ENCODE results near the gene GLT6D1. TPM values are rescaled to one million over a fixed set of nuclear protein-coding genes. Genes with fewer than 3 reads are reported as not detected.

The GLT6D1 gene
- total RNA-seq, 6 experiments from 2014 or later = not detected

DNA sequence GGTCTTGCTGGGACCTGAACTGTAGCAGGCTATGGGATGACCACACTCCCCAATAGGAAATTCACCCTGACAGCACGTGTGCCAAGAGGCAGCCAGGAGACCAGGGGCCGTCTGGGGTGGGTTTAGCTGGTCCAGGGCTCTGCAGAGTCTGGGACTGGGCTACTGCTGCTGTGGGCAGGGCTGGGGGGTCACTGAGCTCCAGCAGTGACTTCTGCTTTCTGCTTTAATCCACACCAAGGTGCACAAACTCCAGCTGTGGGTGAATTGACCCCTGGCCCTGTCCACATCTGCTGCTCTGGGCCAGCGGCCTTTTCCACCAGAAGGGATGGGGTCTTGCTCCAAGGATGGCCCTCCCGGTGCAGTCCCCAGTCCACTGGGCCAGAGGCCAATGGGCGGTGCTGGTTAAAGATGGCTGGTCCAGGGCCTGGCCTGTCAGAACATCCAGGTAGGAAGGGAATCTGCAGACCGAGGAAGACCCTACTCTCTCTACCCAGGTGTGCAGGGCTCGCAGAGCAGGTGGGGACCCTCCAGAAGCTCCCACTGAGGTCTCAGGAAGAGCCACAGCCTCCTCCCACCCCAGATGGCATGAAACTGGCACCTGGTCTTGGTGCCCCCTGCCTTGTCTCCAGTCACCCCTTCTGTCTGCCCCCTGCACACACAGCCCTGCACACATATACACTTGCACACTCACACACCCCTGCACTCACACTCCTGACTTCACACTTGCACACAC is 28.0 kb downstream of the GLT6D1 start:
- ATAC-seq (no peak), DNase-seq (peak in 1 of 3 donors; percentile 19)
- no peaks in the 10 kb centered on the region for H3K36me3 ChIP-seq
- no peaks in the 10 kb centered on the region for H3K4me1 ChIP-seq
- intact Hi-C loops (cut with DNase I) = no loop called here
- H3K27me3 ChIP-seq = no peaks in the 10 kb centered on the region
- H3K4me3 ChIP-seq = no peak overlapping the region
- H3K9me3 ChIP-seq = no peaks in the 10 kb centered on the region
- TF ChIP-seq POLR2A (IDR thresholded peaks at IDR 0.05) = no peak
- TF ChIP-seq, protein P1, sequence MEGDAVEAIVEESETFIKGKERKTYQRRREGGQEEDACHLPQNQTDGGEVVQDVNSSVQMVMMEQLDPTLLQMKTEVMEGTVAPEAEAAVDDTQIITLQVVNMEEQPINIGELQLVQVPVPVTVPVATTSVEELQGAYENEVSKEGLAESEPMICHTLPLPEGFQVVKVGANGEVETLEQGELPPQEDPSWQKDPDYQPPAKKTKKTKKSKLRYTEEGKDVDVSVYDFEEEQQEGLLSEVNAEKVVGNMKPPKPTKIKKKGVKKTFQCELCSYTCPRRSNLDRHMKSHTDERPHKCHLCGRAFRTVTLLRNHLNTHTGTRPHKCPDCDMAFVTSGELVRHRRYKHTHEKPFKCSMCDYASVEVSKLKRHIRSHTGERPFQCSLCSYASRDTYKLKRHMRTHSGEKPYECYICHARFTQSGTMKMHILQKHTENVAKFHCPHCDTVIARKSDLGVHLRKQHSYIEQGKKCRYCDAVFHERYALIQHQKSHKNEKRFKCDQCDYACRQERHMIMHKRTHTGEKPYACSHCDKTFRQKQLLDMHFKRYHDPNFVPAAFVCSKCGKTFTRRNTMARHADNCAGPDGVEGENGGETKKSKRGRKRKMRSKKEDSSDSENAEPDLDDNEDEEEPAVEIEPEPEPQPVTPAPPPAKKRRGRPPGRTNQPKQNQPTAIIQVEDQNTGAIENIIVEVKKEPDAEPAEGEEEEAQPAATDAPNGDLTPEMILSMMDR (IDR thresholded peaks at IDR 0.05) = no peak
- no CpG with 5 or more reads among the region's 7 CpGs for WGBS (ENCODE audit: insufficient coverage, low coverage, low lambda C conversion rate, missing lambda C conversion rate)
- no peak overlapping the region for H3K27ac ChIP-seq

- no peak for ATAC-seq
- TF ChIP-seq, protein P1 (IDR thresholded peaks at IDR 0.05) = no peak
- TF ChIP-seq POLR2A (IDR thresholded peaks at IDR 0.05) = no peak
- intact Hi-C loops (cut with DNase I) = no loop called here
- H3K27me3 ChIP-seq = no peaks in the 10 kb centered on the region
- DNase-seq = no peak
- 70% methylated on average over 4 of the region's 13 CpGs for WGBS (ENCODE audit: insufficient coverage, low coverage, low lambda C conversion rate, missing lambda C conversion rate)
- H3K4me3 ChIP-seq = no peak overlapping the region
- no peaks in the 10 kb centered on the region for H3K36me3 ChIP-seq
- no peak overlapping the region for H3K27ac ChIP-seq
- no peaks in the 10 kb centered on the region for H3K4me1 ChIP-seq
- H3K9me3 ChIP-seq = no peaks in the 10 kb centered on the region
These were observed 28.8 kb downstream of the GLT6D1 start for GRCh38 chr9:135610290-135611141.

- Histone ChIP-seq H3K9me3 (no peaks in the 10 kb centered on the region), H3K27me3 (no peaks in the 10 kb centered on the region), H3K36me3 (no peaks in the 10 kb centered on the region), H3K4me3 (no peak overlapping the region), H3K27ac (no peak overlapping the region), H3K4me1 (no peaks in the 10 kb centered on the region)
- ATAC-seq (no peak), DNase-seq (no peak)
- WGBS (ENCODE audit: insufficient coverage, low coverage, low lambda C conversion rate, missing lambda C conversion rate) = 81% methylated on average over 12 of the region's 17 CpGs
- intact Hi-C loops (cut with DNase I) = no loop called here
- TF ChIP-seq POLR2A (IDR thresholded peaks at IDR 0.05) = no peak
- TF ChIP-seq, protein P1 (IDR thresholded peaks at IDR 0.05) = no peak
These were observed 29.9 kb downstream of the GLT6D1 start for GRCh38 chr9:135609366-135609955.

- ATAC-seq (no peak), DNase-seq (no peak)
- intact Hi-C loops (cut with DNase I) = no loop called here
- Histone ChIP-seq H3K4me3 (no peak overlapping the region), H3K4me1 (no peaks in the 10 kb centered on the region), H3K36me3 (no peaks in the 10 kb centered on the region), H3K27ac (no peak overlapping the region), H3K27me3 (no peaks in the 10 kb centered on the region), H3K9me3 (no peaks in the 10 kb centered on the region)
- TF ChIP-seq, protein P1 (IDR thresholded peaks at IDR 0.05) = no peak
- no peak for TF ChIP-seq POLR2A (IDR thresholded peaks at IDR 0.05)
- 40% methylated on average over 1 of the region's 15 CpGs for WGBS (ENCODE audit: insufficient coverage, low coverage, low lambda C conversion rate, missing lambda C conversion rate)
These were observed 30.4 kb downstream of the GLT6D1 start for GRCh38 chr9:135608999-135609317.
